ENCODE measurements around the gene OR51V1.
"Not testable (repeated sequence)": the region's sequence is repeated elsewhere in the genome, so short reads cannot be mapped to it uniquely, and the experiment has no call there.

The OR51V1 gene, protein sequence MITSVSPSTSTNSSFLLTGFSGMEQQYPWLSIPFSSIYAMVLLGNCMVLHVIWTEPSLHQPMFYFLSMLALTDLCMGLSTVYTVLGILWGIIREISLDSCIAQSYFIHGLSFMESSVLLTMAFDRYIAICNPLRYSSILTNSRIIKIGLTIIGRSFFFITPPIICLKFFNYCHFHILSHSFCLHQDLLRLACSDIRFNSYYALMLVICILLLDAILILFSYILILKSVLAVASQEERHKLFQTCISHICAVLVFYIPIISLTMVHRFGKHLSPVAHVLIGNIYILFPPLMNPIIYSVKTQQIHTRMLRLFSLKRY

DNA sequence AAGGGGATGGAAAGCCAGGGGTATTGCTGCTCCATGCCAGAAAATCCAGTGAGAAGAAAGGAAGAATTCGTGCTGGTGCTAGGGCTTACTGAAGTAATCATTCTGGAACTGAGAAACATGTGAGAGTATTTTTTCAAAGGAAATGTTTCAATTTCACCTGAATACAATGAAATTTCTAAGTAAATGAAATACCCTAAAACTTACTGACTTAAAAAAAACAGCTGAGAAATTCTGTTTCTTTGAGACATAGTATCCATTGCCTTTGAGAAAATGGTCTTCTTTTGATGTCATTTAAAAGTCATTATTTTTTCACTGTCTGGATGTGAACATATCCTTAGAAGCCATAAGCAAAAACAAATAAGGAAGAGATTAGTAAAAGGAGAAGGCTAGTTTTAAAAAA is at the start of gene OR51V1:
Gene OR51V1, minus strand, starts transcription at position 101 of the 400 bp plus-strand sequence. Its CDS starts 0 bp downstream, at position 101.
- H3K4me1 ChIP-seq: no peaks in the 10 kb centered on the region
- no peak for DNase-seq (ENCODE audit: low spot score in 2 of 2)
- no peaks in the 10 kb centered on the region for H3K9me3 ChIP-seq
- H3K36me3 ChIP-seq (replicated peaks): no peaks in the 10 kb centered on the region
- no peaks in the 10 kb centered on the region for H3K27me3 ChIP-seq (ENCODE audit: low read depth)
- H3K4me3 ChIP-seq: no peak within 1 kb of the TSS
- in situ Hi-C loops (cut with MboI; ENCODE audit: low sequenced_read_pairs): no loop called here

- H3K9me3 ChIP-seq; H3K27me3 ChIP-seq (ENCODE audit: low read depth); DNase-seq (ENCODE audit: low spot score in 2 of 2); in situ Hi-C loops (cut with MboI; ENCODE audit: low sequenced_read_pairs); H3K4me3 ChIP-seq; H3K4me1 ChIP-seq; H3K36me3 ChIP-seq (replicated peaks): not testable (repeated sequence)
Observed at GRCh38 chr11:5249807-5250396, 49.4 kb upstream of the OR51V1 start, which contains the start of gene HBG1. HBG1 (minus strand) TSS chr11:5249857; CDS start chr11:5249804, 53 bp downstream.

DNA sequence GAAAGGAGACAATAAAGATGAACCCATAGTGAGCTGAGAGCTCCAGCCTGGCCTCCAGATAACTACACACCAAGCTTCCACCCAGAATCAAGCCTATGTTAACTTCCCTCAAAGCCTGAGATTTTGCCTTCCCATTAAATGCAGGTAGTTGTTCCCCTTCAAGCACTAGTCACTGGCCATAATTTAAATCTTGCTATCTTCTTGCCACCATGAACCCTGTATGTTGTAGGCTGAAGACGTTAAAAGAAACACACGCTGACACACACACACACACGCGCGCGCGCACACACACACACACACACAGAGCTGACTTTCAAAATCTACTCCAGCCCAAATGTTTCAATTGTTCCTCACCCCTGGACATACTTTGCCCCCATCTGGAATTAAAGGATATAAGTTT is 48.0 kb upstream of the OR51V1 start:
- H3K4me1 ChIP-seq; H3K27me3 ChIP-seq (ENCODE audit: low read depth); in situ Hi-C loops (cut with MboI; ENCODE audit: low sequenced_read_pairs); H3K9me3 ChIP-seq; H3K36me3 ChIP-seq (replicated peaks); H3K4me3 ChIP-seq; DNase-seq (ENCODE audit: low spot score in 2 of 2): not testable (repeated sequence)

GRCh38 chr11:5247472-5248192 is 47.1 kb upstream of the OR51V1 start:
- no peaks in the 10 kb centered on the region for H3K36me3 ChIP-seq (replicated peaks)
- no peak for DNase-seq (ENCODE audit: low spot score in 2 of 2)
- in situ Hi-C loops (cut with MboI; ENCODE audit: low sequenced_read_pairs): no loop called here
- H3K4me1 ChIP-seq: no peaks in the 10 kb centered on the region
- H3K27me3 ChIP-seq (ENCODE audit: low read depth): no peaks in the 10 kb centered on the region
- no peak overlapping the region for H3K4me3 ChIP-seq
- no peaks in the 10 kb centered on the region for H3K9me3 ChIP-seq

DNA sequence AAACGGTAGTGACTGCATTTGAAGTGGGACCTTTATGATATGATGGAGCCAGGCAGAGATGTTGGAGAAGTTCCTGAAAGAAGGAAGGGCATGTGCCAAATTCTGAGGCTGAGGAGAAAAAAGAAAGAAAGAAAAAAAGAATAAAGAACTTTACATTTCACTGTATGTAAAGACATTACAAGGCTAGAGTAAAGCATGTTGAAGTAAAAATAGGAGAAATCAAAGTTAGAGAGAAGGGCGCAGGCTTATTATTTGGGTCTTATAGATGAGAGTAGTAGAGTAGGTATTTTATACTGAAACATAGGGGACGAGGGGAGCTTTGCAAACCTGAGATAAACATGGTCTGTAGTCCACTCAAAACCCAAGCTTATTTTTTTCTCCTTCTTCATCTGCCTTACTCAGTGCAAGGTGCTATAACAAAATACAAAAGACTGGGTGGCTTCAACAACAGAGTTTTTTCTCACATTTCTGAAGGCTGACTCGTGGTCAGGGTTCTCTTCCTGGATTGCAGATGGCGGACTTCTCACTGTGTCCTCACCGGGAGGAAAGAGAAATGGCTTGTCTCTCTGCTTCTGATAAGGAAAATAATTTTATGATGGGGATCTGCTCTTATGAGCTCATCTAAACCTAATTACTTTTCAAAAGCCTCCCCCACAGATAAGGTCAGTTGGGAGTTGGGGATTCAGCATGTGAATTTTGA is 46.4 kb upstream of the OR51V1 start:
- no peak for DNase-seq (ENCODE audit: low spot score in 2 of 2)
- Histone ChIP-seq H3K36me3 (replicated peaks) (no peaks in the 10 kb centered on the region), H3K4me1 (no peaks in the 10 kb centered on the region), H3K4me3 (no peak overlapping the region), H3K9me3 (no peaks in the 10 kb centered on the region), H3K27me3 (ENCODE audit: low read depth) (no peaks in the 10 kb centered on the region)
- in situ Hi-C loops (cut with MboI; ENCODE audit: low sequenced_read_pairs): no loop called here

GRCh38 chr11:5245155-5245554 is 44.7 kb upstream of the OR51V1 start:
- no peaks in the 10 kb centered on the region for H3K27me3 ChIP-seq (ENCODE audit: low read depth)
- DNase-seq (ENCODE audit: low spot score in 2 of 2): no peak
- no peak overlapping the region for H3K4me3 ChIP-seq
- H3K9me3 ChIP-seq: no peaks in the 10 kb centered on the region
- no peaks in the 10 kb centered on the region for H3K4me1 ChIP-seq
- in situ Hi-C loops (cut with MboI; ENCODE audit: low sequenced_read_pairs): no loop called here
- no peaks in the 10 kb centered on the region for H3K36me3 ChIP-seq (replicated peaks)

DNA sequence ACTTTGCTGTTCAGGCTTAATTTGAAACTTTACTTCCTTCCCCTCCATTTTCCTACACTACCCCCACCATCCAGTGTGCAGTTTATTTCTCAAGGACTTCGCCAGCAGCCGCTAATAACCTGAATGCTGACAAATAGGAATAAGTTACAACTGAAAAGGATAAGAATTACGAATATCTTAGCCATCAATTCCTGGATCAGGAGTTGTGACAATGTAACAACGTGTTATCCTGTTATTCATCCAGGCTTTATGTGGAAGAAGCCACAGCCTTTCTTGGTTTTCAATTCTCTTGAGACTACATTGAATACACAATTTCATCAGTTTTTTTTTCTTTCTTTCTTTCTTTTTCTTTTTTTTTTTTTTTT is 43.3 kb upstream of the OR51V1 start:
- no peaks in the 10 kb centered on the region for H3K36me3 ChIP-seq (replicated peaks)

GRCh38 chr11:5242933-5243815 is 42.7 kb upstream of the OR51V1 start:
- Histone ChIP-seq H3K4me1 (no peaks in the 10 kb centered on the region), H3K27me3 (ENCODE audit: low read depth) (no peaks in the 10 kb centered on the region), H3K9me3 (no peaks in the 10 kb centered on the region), H3K36me3 (replicated peaks) (no peaks in the 10 kb centered on the region), H3K4me3 (no peak overlapping the region)
- DNase-seq (ENCODE audit: low spot score in 2 of 2): no peak
- in situ Hi-C loops (cut with MboI; ENCODE audit: low sequenced_read_pairs): no loop called here

More for the DNA sequence above, 43.3 kb upstream of the OR51V1 start:
- Histone ChIP-seq H3K27me3 (ENCODE audit: low read depth) (no peaks in the 10 kb centered on the region), H3K4me3 (no peak overlapping the region), H3K4me1 (no peaks in the 10 kb centered on the region), H3K9me3 (no peaks in the 10 kb centered on the region)
- in situ Hi-C loops (cut with MboI; ENCODE audit: low sequenced_read_pairs): no loop called here
- DNase-seq (ENCODE audit: low spot score in 2 of 2): no peak

- Histone ChIP-seq H3K27me3 (ENCODE audit: low read depth) (no peaks in the 10 kb centered on the region), H3K9me3 (no peaks in the 10 kb centered on the region), H3K4me1 (no peaks in the 10 kb centered on the region), H3K36me3 (replicated peaks) (no peaks in the 10 kb centered on the region), H3K4me3 (no peak overlapping the region)
- in situ Hi-C loops (cut with MboI; ENCODE audit: low sequenced_read_pairs): no loop called here
- DNase-seq (ENCODE audit: low spot score in 2 of 2): no peak
Observed at GRCh38 chr11:5242208-5242607, 41.7 kb upstream of the OR51V1 start.

GRCh38 chr11:5241458-5241857 is 41.0 kb upstream of the OR51V1 start:
- in situ Hi-C loops (cut with MboI; ENCODE audit: low sequenced_read_pairs): no loop called here
- no peaks in the 10 kb centered on the region for H3K4me1 ChIP-seq
- DNase-seq (ENCODE audit: low spot score in 2 of 2): no peak
- no peaks in the 10 kb centered on the region for H3K9me3 ChIP-seq
- no peaks in the 10 kb centered on the region for H3K27me3 ChIP-seq (ENCODE audit: low read depth)
- no peak overlapping the region for H3K4me3 ChIP-seq
- H3K36me3 ChIP-seq (replicated peaks): no peaks in the 10 kb centered on the region

GRCh38 chr11:5240458-5240857 is 40.0 kb upstream of the OR51V1 start:
- no peak overlapping the region for H3K4me3 ChIP-seq
- in situ Hi-C loops (cut with MboI; ENCODE audit: low sequenced_read_pairs): no loop called here
- no peaks in the 10 kb centered on the region for H3K27me3 ChIP-seq (ENCODE audit: low read depth)
- H3K36me3 ChIP-seq (replicated peaks): no peaks in the 10 kb centered on the region
- no peak for DNase-seq (ENCODE audit: low spot score in 2 of 2)
- no peaks in the 10 kb centered on the region for H3K4me1 ChIP-seq
- H3K9me3 ChIP-seq: no peaks in the 10 kb centered on the region

GRCh38 chr11:5240056-5240455 is 39.6 kb upstream of the OR51V1 start:
- Histone ChIP-seq H3K9me3 (no peaks in the 10 kb centered on the region), H3K36me3 (replicated peaks) (no peaks in the 10 kb centered on the region), H3K27me3 (ENCODE audit: low read depth) (no peaks in the 10 kb centered on the region), H3K4me1 (no peaks in the 10 kb centered on the region), H3K4me3 (no peak overlapping the region)
- DNase-seq (ENCODE audit: low spot score in 2 of 2): no peak
- in situ Hi-C loops (cut with MboI; ENCODE audit: low sequenced_read_pairs): no loop called here

DNA sequence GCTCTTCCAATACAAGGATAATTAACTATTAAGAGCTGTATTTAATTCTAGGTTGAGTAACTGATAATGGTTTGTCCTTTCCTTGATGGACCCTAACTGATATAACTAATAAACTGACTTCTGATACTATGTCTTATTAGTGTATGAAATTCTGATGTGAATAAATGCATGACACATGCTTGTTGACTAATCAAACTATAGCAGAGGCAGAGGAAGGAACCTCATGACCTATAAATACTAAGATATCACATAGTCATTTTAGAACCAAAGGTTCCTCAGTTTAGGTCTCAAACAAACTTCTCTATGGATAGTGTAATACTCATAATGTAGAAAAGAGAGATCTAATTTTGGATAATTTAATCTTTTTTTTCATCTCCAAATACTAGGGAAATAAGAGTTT is 38.6 kb upstream of the OR51V1 start:
- Histone ChIP-seq H3K4me1 (no peaks in the 10 kb centered on the region), H3K27me3 (ENCODE audit: low read depth) (no peaks in the 10 kb centered on the region), H3K4me3 (no peak overlapping the region), H3K9me3 (no peaks in the 10 kb centered on the region), H3K36me3 (replicated peaks) (no peaks in the 10 kb centered on the region)
- DNase-seq (ENCODE audit: low spot score in 2 of 2): no peak
- in situ Hi-C loops (cut with MboI; ENCODE audit: low sequenced_read_pairs): no loop called here
